ENCODE measurements around the gene PPM1E.

PPM1E gene

DNA sequence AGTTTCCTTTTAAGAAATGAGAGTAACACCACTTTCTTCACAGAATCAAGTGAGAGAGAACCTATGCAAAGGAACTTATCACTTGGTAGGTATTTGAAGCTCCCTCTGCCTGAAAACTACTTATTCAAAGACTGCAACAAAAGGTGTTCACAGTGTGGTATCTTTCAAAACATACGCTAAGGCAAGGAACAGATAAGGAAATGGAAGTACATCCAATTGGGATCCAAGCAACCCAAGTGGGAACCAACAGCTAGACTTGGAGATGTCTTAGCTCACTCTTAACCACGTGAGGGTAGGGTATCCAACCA, 431 bp upstream of the PPM1E start:
- TF ChIP-seq, protein P1, sequence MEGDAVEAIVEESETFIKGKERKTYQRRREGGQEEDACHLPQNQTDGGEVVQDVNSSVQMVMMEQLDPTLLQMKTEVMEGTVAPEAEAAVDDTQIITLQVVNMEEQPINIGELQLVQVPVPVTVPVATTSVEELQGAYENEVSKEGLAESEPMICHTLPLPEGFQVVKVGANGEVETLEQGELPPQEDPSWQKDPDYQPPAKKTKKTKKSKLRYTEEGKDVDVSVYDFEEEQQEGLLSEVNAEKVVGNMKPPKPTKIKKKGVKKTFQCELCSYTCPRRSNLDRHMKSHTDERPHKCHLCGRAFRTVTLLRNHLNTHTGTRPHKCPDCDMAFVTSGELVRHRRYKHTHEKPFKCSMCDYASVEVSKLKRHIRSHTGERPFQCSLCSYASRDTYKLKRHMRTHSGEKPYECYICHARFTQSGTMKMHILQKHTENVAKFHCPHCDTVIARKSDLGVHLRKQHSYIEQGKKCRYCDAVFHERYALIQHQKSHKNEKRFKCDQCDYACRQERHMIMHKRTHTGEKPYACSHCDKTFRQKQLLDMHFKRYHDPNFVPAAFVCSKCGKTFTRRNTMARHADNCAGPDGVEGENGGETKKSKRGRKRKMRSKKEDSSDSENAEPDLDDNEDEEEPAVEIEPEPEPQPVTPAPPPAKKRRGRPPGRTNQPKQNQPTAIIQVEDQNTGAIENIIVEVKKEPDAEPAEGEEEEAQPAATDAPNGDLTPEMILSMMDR (IDR thresholded peaks at IDR 0.05; ENCODE audit: extremely low read depth, insufficient read depth, missing control alignments), result no peak
- DNase-seq (ENCODE audit: low spot score), result peak; percentile 22
- in situ Hi-C loops (cut with MboI; ENCODE audit: low pct_unique_long_range_greater_than_20kb, low sequenced_read_pairs, unreplicated experiment), result no loop called here

DNA sequence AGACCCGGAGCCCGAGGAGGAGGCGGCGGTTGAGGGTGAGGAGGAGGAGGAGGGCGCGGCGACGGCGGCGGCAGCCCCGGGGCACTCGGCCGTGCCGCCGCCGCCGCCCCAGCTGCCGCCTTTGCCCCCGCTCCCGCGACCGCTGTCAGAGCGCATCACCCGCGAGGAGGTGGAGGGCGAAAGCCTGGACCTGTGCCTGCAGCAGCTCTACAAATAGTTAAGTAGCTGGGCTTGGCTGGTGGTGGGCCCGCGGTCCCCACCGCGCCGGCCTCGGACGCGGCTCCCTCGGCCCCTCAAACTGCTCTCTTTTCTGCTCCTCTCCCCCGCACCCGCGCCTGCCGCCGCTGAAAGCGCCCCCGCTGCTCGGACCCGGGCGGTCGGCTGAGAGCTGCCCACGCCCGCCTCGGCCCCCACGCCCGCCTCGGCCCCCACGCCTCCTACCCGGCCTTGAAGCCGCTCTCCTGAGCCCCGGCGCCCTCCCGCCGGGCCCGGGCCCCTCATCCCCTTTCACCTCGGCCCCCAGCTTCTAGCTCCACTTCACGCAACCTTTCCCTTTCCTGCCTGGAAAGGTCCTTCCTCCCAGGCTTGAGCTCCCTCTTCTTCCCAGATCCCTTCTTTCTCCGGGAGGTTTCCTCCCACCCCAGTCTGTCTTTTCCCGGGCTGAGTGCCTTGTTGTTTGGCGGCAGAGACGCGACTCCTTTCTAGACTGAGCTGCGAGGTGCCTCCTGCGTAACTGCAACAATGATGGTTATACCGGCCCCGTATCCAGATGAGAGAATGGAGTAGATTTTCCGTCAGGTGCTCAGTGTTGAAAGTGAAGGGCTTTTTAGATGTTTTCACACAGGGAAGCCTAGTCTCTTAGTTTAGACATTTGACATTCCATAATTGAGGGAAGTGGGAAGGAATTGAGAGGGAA, 850 bp downstream of the PPM1E start:
- in situ Hi-C loops (cut with MboI; ENCODE audit: low pct_unique_long_range_greater_than_20kb, low sequenced_read_pairs, unreplicated experiment), result no loop called here
- peak; percentile 57 for DNase-seq (ENCODE audit: low spot score)
- TF ChIP-seq, protein P1 (IDR thresholded peaks at IDR 0.05; ENCODE audit: extremely low read depth, insufficient read depth, missing control alignments), result no peak

DNA sequence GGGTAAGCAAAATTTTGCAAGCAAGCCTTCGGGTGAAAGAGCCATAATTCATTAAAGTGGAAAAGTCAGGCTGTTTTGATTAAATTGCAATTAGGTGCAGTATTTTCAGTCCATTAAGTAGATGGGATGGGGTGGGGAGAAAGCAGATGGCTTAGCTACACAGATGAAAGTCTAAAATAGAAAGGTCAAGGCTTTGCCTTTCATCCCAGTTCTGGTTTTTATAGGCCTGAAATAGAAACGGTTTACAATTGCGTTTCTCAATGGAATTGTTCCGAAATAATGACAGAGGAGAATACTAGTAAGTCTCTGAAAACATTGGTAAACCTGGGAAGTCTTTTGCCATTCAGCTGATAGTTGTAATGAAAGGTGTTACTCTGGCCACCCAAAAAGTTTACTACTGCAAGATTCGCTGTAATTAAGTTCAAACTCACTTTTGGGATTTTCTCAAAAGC, 1.5 kb downstream of the PPM1E start:
- TF ChIP-seq, protein P1 (IDR thresholded peaks at IDR 0.05; ENCODE audit: extremely low read depth, insufficient read depth, missing control alignments), result no peak
- in situ Hi-C loops (cut with MboI; ENCODE audit: low pct_unique_long_range_greater_than_20kb, low sequenced_read_pairs, unreplicated experiment), result no loop called here
- DNase-seq (ENCODE audit: low spot score), result no peak

DNA sequence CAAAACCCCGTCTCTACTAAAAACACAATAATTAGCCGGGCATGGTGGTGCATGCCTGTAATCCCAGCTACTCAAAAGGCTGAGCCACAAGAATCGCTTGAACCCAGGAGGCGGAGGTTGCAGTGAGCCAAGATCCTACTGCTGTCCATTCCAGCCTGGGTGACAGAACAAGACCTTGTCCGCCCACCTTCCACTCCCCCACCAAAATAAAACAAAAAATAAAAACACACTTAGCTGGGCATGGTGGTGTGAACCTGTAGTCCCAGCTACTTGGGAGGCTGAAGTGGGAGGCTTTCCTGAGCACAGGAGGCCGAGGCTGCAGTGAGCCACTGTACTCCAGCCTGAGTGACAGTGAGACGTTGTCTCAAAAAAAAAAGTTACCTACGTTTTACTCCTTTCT, 3.2 kb downstream of the PPM1E start:
- in situ Hi-C loops (cut with MboI; ENCODE audit: low pct_unique_long_range_greater_than_20kb, low sequenced_read_pairs, unreplicated experiment), result no loop called here
- no peak for DNase-seq (ENCODE audit: low spot score)
- TF ChIP-seq, protein P1 (IDR thresholded peaks at IDR 0.05; ENCODE audit: extremely low read depth, insufficient read depth, missing control alignments), result no peak

DNA sequence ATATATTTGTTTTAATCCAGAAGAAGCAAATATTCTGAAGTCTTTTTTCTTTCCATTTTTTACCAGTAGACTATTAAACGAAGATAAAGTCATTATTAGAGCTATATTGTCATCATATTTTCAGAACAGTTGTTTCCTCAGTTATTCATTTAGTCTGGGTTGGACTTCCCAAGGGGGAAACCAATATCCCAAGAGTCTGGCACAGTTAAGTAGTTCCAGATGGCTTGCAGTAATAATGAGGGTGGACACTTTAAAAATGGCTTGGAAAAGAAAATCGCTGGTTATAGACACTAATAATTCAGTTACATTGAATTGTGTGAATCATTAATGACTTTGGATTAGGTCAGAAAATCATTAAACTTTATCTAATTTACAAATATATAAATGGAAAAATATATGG, 3.9 kb downstream of the PPM1E start:
- DNase-seq (ENCODE audit: low spot score), result no peak
- in situ Hi-C loops (cut with MboI; ENCODE audit: low pct_unique_long_range_greater_than_20kb, low sequenced_read_pairs, unreplicated experiment), result no loop called here
- TF ChIP-seq, protein P1 (IDR thresholded peaks at IDR 0.05; ENCODE audit: extremely low read depth, insufficient read depth, missing control alignments), result no peak

DNA sequence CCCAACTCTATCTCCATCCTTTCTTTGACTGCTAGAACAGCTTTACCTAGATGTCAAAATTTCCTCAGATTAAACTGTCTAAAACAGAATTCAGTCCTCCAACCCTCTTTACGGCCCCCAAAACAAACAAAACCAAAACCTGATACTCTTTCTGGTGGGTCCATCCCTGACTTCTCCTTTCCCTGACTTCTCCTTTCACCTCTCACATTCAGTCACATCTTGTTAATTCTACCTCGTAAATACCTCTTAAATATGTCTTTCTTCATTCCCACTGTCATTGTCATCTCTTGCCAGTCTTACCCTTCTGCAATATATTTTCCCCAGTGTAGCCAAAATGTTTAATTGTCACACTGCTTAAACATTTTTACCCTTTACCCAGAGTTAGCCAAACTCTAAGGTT, 4.6 kb downstream of the PPM1E start:
- in situ Hi-C loops (cut with MboI; ENCODE audit: low pct_unique_long_range_greater_than_20kb, low sequenced_read_pairs, unreplicated experiment), result no loop called here
- no peak for DNase-seq (ENCODE audit: low spot score)
- TF ChIP-seq, protein P1 (IDR thresholded peaks at IDR 0.05; ENCODE audit: extremely low read depth, insufficient read depth, missing control alignments), result no peak

Measured in GM13977 (cell line).